H9 (cell line): ENCODE measurements around the gene RMI2. TPM values are rescaled to one million over a fixed set of nuclear protein-coding genes. Genes with fewer than 3 reads are reported as not detected.

Experiments used
- DNase-seq: peaks from one replicate; pipeline ENCODE4 v3.0.0-alpha.2; 2017
- H2AFZ ChIP-seq: one replicate; pipeline ENCODE4 v1.6.1; 2013; ENCODE audit warnings: mild to moderate bottlenecking, low read length, control low read depth, moderate library complexity
- H2AK5ac ChIP-seq: 2 replicates; pipeline ENCODE4 v1.6.1; 2013; ENCODE audit warnings: low read length, control low read depth, mixed read lengths; ENCODE audit not compliant: insufficient read length
- H2BK120ac ChIP-seq: one replicate; pipeline ENCODE4 v1.6.1; 2013; ENCODE audit warnings: low read depth, mild to moderate bottlenecking, low read length, control low read depth, inconsistent platforms; ENCODE audit not compliant: poor library complexity, severe bottlenecking
- H2BK12ac ChIP-seq: 2 replicates; pipeline ENCODE4 v1.6.1; 2013; ENCODE audit warnings: low read length, control low read depth, mixed read lengths, low read depth; ENCODE audit not compliant: insufficient read length
- H2BK15ac ChIP-seq: 2 replicates; pipeline ENCODE4 v1.6.1; 2013; ENCODE audit warnings: low read depth, low read length, control low read depth
- H2BK20ac ChIP-seq: one replicate; pipeline ENCODE4 v1.6.1; 2013; ENCODE audit warnings: low read depth, mild to moderate bottlenecking, low read length, control low read depth, inconsistent platforms; ENCODE audit not compliant: poor library complexity, severe bottlenecking
- H2BK5ac ChIP-seq: 2 replicates; pipeline ENCODE4 v1.6.1; 2013; ENCODE audit warnings: low read length, control low read depth, mixed read lengths; ENCODE audit not compliant: insufficient read length
- H3K14ac ChIP-seq: 2 replicates; pipeline ENCODE4 v1.6.1; 2013; ENCODE audit warnings: low read length, control low read depth; ENCODE audit not compliant: insufficient read depth
- H3K18ac ChIP-seq: 2 replicates; pipeline ENCODE4 v1.6.1; 2013; ENCODE audit warnings: low read depth, mild to moderate bottlenecking, mixed read lengths, low read length, control low read depth; ENCODE audit not compliant: insufficient read length
- H3K23ac ChIP-seq: 2 replicates; pipeline ENCODE4 v1.6.1; 2013; ENCODE audit warnings: low read length, control low read depth, mixed read lengths, low read depth; ENCODE audit not compliant: insufficient read length
- H3K23me2 ChIP-seq: 2 replicates; pipeline ENCODE4 v1.6.1; 2013; ENCODE audit warnings: low read depth, mild to moderate bottlenecking, mixed read lengths, low read length, control low read depth; ENCODE audit not compliant: insufficient read length, poor library complexity, severe bottlenecking
- H3K27ac ChIP-seq: 2 replicates; pipeline ENCODE4 v1.5.1; 2013; ENCODE audit warnings: low read length, control low read depth, mixed read lengths, low read depth; ENCODE audit not compliant: insufficient read length
- H3K27me3 ChIP-seq: 2 replicates; pipeline ENCODE4 v1.6.1; 2013; ENCODE audit warnings: low read length, control low read depth, inconsistent platforms; ENCODE audit not compliant: insufficient read depth
- H3K4ac ChIP-seq: 2 replicates; pipeline ENCODE4 v1.6.1; 2013; ENCODE audit warnings: low read depth, mild to moderate bottlenecking, control low read depth, inconsistent platforms, low read length, moderate library complexity
- H3K4me1 ChIP-seq: 2 replicates; pipeline ENCODE4 v1.6.1; 2013; ENCODE audit warnings: low read length, control low read depth, inconsistent platforms; ENCODE audit not compliant: insufficient read depth
- H3K4me2 ChIP-seq: 2 replicates; pipeline ENCODE4 v1.6.1; 2013; ENCODE audit warnings: low read length, control low read depth, mixed read lengths; ENCODE audit not compliant: insufficient read length, insufficient read depth
- H3K56ac ChIP-seq: 2 replicates; pipeline ENCODE4 v1.6.1; 2013; ENCODE audit warnings: low read depth, mild to moderate bottlenecking, mixed read lengths, low read length, control low read depth; ENCODE audit not compliant: insufficient read length
- H3K79me1 ChIP-seq: 2 replicates; pipeline ENCODE4 v1.6.1; 2013; ENCODE audit warnings: low read depth, mild to moderate bottlenecking, moderate library complexity, low read length, control low read depth, inconsistent platforms; ENCODE audit not compliant: insufficient read depth, poor library complexity, severe bottlenecking
- H3K79me2 ChIP-seq: 2 replicates; pipeline ENCODE4 v1.6.1; 2013; ENCODE audit warnings: low read length, control low read depth, inconsistent platforms; ENCODE audit not compliant: insufficient read depth
- H3K9ac ChIP-seq: 2 replicates; pipeline ENCODE4 v1.6.1; 2013; ENCODE audit warnings: low read length, control low read depth, mixed read lengths; ENCODE audit not compliant: insufficient read length; ENCODE audit errors: extremely low read depth
- H3K9me3 ChIP-seq: one replicate; pipeline ENCODE4 v1.6.1; 2013; ENCODE audit warnings: low read depth, low read length, inconsistent platforms; ENCODE audit not compliant: control insufficient read depth
- H3T11ph ChIP-seq: one replicate; pipeline ENCODE4 v1.6.1; 2013; ENCODE audit warnings: mild to moderate bottlenecking, low read length, control low read depth, inconsistent platforms
- H4K20me1 ChIP-seq: one replicate; pipeline ENCODE4 v1.6.1; 2013; ENCODE audit not compliant: control insufficient read depth, insufficient read length, insufficient read depth
- H4K5ac ChIP-seq: 2 replicates; pipeline ENCODE4 v1.6.1; 2013; ENCODE audit warnings: low read depth, mild to moderate bottlenecking, mixed read lengths, low read length, control low read depth; ENCODE audit not compliant: insufficient read length
- H4K8ac ChIP-seq: replicated peaks from 2 replicates; pipeline ENCODE4 v1.6.1; 2013; ENCODE audit warnings: low read length, control low read depth, mixed read lengths, low read depth; ENCODE audit not compliant: insufficient read length
- H4K91ac ChIP-seq: 2 replicates; pipeline ENCODE4 v1.6.1; 2013; ENCODE audit warnings: low read depth, mild to moderate bottlenecking, moderate library complexity, mixed read lengths, low read length, control low read depth; ENCODE audit not compliant: insufficient read length
- H3K27ac Mint-ChIP-seq, 3 experiments: 2 replicates in 2 of 3; 3 replicates in 1 of 3; pipeline ENCODE4 v1.8.0; 2020 to 2021; ENCODE audit warnings: mixed read lengths in 3 of 3, mild to moderate bottlenecking in 1 of 3, moderate library complexity in 1 of 3
- H3K27me3 Mint-ChIP-seq: 2 replicates; pipeline ENCODE4 v1.8.0; 2021; ENCODE audit warnings: low read depth, mild to moderate bottlenecking, moderate library complexity, mixed read lengths
- H3K36me3 Mint-ChIP-seq, 3 experiments: 2 replicates in 2 of 3; 3 replicates in 1 of 3; pipeline ENCODE4 v1.8.0; 2020 to 2021; ENCODE audit warnings: low read depth in 3 of 3, mixed read lengths in 3 of 3; ENCODE audit not compliant: insufficient read depth in 1 of 3
- H3K4me1 Mint-ChIP-seq, 2 experiments: 2 replicates each; pipeline ENCODE4 v1.8.0; 2020; ENCODE audit warnings: mixed read lengths in 2 of 2
- H3K4me3 Mint-ChIP-seq, 2 experiments: 2 replicates in 1 of 2; 3 replicates in 1 of 2; pipeline ENCODE4 v1.8.0; 2020 to 2021; ENCODE audit warnings: mild to moderate bottlenecking in 2 of 2, mixed read lengths in 2 of 2, moderate library complexity in 1 of 2
- H3K9me3 Mint-ChIP-seq, 2 experiments: 2 replicates in 1 of 2; 3 replicates in 1 of 2; pipeline ENCODE4 v1.8.0; 2020; ENCODE audit warnings: mild to moderate bottlenecking in 2 of 2, mixed read lengths in 2 of 2, moderate library complexity in 1 of 2
- WGBS: extraction: QIAGEN DNeasy Blood & Tissue Kit; methylation state at CpG from one replicate; pipeline ENCODE4 v1.1.7; 2013; ENCODE audit warnings: missing lambda C conversion rate, low lambda C conversion rate, mixed read lengths; ENCODE audit not compliant: insufficient read length; ENCODE audit errors: extremely low coverage; 5-methylcytosine and 5-hydroxymethylcytosine counted together
- total RNA-seq: library from RNA; stranded (reverse); gene quantifications from 2 replicates; pipeline ENCODE4 v1.2.1, GENCODE V29; 2021
- TF ChIP-seq, protein P1 (sequence below): fragments of 200-600 bp; sonication (generic); conservative IDR thresholded peaks from 3 replicates; pipeline ENCODE4 v1.8.0; 2021; ENCODE audit warnings: antibody characterized with exemption, mild to moderate bottlenecking

The RMI2 gene
- total RNA-seq, 1 experiment from 2014 or later = 57.6 TPM

DNA sequence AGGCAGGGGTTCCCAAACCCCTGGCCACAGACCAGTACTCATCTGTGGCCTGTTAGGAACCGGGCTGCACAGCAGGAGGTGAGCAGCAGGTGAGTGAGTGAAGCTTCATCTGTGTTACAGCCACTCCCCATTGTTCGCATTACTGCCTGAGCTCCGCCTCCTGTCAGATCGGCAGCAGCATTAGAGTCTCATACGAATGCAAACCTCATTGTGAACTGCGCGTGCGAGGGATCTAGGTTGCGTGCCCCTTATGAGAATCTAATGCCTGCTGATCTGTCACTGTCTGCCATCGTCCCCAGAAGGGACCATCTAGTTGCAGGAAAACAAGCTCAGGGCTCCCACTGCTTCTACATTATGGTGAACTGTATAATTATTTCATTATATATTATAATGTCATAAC is 25.1 kb upstream of the RMI2 start:
- Histone ChIP-seq H3K14ac (no peak overlapping the region), H3K23ac (no peak overlapping the region), H2BK5ac (no peak overlapping the region), H2BK15ac (no peak overlapping the region), H3K79me1 (no peaks in the 10 kb centered on the region), H2AFZ (no peak overlapping the region), H4K5ac (no peak overlapping the region), H3K4me1 (peaks cover 4% of the 10 kb centered on the region; the same call in 1 of the 2 replicates), H2BK20ac (no peak overlapping the region), H4K91ac (no peak overlapping the region), H3K9ac (no peak overlapping the region), H3K23me2 (no peaks in the 10 kb centered on the region), H3K27me3 (no peaks in the 10 kb centered on the region), H3K56ac (no peak overlapping the region), H3K4me2 (no peak overlapping the region), H2BK120ac (no peak overlapping the region), H2AK5ac (no peak overlapping the region), H2BK12ac (no peak overlapping the region), H4K8ac (no peak overlapping the region), H4K20me1 (no peaks in the 10 kb centered on the region), H3T11ph (no peak overlapping the region), H3K9me3 (no peaks in the 10 kb centered on the region), H3K79me2 (no peaks in the 10 kb centered on the region; the same call in 1 of the 2 replicates), H3K18ac (no peak overlapping the region), H3K27ac (no peak overlapping the region), H3K4ac (no peak overlapping the region)
- Mint-ChIP-seq H3K4me1 (peaks cover 30 to 34% of the 10 kb centered on the region in 2 experiments), H3K27ac (peak overlapping the region in 1 of 3 experiments; percentile 65; a peak in 1 of 7 replicates), H3K4me3 (0 out of 5 replicates have a peak overlapping the region, but pooled peaks of 1 of the 2 experiments have one; percentile 7), H3K36me3 (peaks cover 5 to 6% (median 5%) of the 10 kb centered on the region in 3 experiments; a peak in 4 of 7 replicates), H3K27me3 (no peaks in the 10 kb centered on the region; the same call in 1 of the 2 replicates), H3K9me3 (peaks cover 0 to 4% of the 10 kb centered on the region in 2 experiments; a peak in 2 of 5 replicates)
- no peak for DNase-seq
- WGBS = no CpG with 5 or more reads among the region's 10 CpGs
- TF ChIP-seq, protein P1, sequence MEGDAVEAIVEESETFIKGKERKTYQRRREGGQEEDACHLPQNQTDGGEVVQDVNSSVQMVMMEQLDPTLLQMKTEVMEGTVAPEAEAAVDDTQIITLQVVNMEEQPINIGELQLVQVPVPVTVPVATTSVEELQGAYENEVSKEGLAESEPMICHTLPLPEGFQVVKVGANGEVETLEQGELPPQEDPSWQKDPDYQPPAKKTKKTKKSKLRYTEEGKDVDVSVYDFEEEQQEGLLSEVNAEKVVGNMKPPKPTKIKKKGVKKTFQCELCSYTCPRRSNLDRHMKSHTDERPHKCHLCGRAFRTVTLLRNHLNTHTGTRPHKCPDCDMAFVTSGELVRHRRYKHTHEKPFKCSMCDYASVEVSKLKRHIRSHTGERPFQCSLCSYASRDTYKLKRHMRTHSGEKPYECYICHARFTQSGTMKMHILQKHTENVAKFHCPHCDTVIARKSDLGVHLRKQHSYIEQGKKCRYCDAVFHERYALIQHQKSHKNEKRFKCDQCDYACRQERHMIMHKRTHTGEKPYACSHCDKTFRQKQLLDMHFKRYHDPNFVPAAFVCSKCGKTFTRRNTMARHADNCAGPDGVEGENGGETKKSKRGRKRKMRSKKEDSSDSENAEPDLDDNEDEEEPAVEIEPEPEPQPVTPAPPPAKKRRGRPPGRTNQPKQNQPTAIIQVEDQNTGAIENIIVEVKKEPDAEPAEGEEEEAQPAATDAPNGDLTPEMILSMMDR = no peak
